Panc1 (cell line): ENCODE measurements around the gene SREK1.

ENCODE experiments used
- CTCF ChIP-seq: fragments of 450-650 bp; IDR thresholded peaks from 2 replicates; pipeline ENCODE4 v1.5.1; 2017; ENCODE audit warnings: mild to moderate bottlenecking
- SIN3A ChIP-seq: IDR thresholded peaks from 2 replicates; pipeline ENCODE4 v1.6.1; 2012; ENCODE audit warnings: low read depth, mild to moderate bottlenecking, low read length, moderate library complexity, borderline replicate concordance; ENCODE audit not compliant: insufficient read depth

- TF ChIP-seq CTCF (no peak), SIN3A (no peak)
Measured at GRCh38 chr5:66151030-66151429, 6.9 kb downstream of the SREK1 start.
